C4-2B (cell line): ENCODE results near the gene UACA.

Experiments used
- H3K27ac ChIP-seq: fragments of 450-650 bp; 2 replicates; pipeline ENCODE4 v1.5.1; 2017
- CTCF ChIP-seq: fragments of 450-650 bp; conservative IDR thresholded peaks from 2 replicates; pipeline ENCODE4 v1.5.1; 2017; ENCODE audit warnings: mild to moderate bottlenecking
- ZFX ChIP-seq: fragments of 450-650 bp; IDR thresholded peaks from 2 replicates; pipeline ENCODE4 v1.6.1; 2017

UACA gene

DNA sequence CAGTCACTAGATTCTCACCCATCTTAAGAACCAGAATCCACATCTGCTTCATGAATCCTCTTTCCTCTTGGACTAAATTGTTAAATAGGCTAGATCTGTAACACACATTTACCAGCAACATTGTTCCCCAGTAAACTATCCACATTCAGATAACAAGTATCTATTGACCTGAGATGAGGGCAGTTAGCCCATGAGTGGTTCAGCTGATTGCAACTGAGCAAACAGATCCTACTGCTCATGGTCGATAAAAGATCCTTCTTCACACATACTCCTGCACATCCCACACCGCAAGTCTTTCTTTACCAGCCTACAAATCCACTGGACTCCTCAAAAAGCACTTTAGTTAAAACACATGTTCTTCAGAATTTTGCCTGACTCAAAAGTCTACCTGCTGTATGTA lies 59.2 kb downstream of the UACA start:
- no peak for TF ChIP-seq CTCF
- TF ChIP-seq ZFX, result no peak
- H3K27ac ChIP-seq, result no peak overlapping the region

GRCh38 chr15:70703096-70703878 lies 60.1 kb downstream of the UACA start:
- no peak overlapping the region for H3K27ac ChIP-seq
- TF ChIP-seq ZFX, result no peak
- no peak for TF ChIP-seq CTCF

DNA sequence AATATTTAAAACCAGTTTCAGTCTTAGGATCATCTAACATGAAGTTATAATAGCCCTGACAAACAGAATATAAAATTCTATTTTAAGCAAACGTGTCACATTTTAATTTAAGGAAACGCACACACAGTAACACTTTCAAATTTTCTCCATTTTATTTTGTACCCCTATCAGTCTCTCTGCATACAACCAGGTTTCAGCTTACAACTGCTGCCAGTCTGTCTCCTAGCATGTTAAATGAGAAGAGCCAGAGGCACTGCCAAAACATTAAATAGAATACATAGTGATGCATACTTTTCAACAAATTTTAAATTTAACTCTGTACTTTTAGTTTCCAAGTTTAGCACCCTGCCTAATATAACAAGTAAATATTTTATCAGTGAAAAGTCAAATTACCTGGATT lies 60.8 kb downstream of the UACA start:
- no peak overlapping the region for H3K27ac ChIP-seq
- no peak for TF ChIP-seq CTCF
- TF ChIP-seq ZFX, result no peak

DNA sequence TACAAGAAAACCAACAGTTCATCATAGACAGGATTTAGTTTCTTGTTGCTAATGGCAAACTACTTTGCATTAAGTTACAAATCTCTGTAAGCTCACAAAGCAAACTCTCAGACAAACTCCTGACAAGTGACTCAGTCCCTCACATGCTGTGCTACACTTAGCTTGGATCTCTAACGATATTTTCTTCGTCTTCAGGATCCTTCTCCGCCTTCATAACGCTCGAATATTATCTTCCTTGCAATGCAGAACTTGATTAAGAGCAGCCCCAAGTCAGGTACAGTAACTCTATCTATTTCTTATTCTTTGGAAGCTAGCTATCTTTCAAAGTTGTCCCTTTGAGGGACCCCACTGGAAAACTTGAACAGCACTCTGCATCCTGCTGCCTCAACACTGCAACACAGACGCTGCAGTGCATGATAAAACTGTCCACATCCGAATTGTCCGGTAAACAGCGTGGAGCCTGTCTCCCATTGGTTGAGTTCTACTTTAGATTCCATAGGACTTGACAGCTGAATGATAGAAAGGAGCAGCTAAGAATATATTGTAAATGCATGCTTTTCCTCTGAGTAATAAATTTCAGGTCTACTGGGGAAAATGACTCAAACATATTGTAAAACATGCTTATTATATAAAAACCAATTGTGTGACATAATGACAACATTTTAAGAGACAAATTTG lies 61.3 kb downstream of the UACA start:
- no peak overlapping the region for H3K27ac ChIP-seq
- TF ChIP-seq ZFX, result no peak
- no peak for TF ChIP-seq CTCF

DNA sequence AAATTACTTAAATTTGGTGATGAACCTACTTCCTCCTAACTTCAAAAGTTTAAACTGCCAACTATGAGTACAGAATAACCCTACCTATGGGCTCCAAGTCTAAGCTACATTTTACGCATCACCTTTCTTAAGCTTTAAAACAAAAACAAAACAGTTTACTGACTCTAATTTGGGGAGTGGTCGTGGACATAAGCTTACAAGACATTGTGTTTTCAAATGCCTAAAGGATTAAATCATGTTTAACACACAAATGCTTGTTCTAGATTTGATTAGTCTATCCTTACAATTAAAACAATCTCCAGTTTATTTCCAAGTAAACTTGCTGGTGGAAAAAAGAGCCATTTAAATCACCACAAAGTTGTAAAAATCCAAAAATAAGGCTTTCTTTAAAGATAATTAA lies 62.2 kb downstream of the UACA start:
- no peak for TF ChIP-seq ZFX
- no peak for TF ChIP-seq CTCF
- H3K27ac ChIP-seq, result no peak overlapping the region

GRCh38 chr15:70699890-70700289 lies 63.5 kb downstream of the UACA start:
- no peak overlapping the region for H3K27ac ChIP-seq
- TF ChIP-seq ZFX (no peak), CTCF (no peak)

DNA sequence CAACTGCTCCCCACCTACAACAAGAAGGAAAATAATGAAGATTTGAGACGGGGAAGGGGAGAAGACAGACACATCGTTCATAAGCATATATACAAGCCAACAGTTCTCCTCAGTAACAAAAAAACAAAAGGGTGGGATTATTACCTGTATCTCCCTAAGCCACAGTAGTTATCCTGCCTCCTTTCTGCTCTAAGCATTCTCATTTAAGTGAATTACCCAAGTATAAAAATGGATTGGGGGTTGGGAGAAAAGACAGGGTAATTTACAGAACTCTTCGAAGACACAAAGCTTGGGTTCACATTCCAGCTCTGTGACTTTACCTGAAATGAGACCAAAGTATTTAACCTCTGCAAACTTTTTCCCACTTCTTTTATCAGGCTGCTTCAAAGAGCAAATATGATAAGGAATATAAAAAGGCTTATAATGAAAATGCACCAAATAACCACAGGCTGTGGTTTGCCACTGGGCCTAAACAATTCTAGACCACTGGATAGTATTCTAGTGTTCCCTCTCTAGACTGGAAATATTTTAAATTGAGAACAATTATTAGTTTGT lies 64.4 kb downstream of the UACA start:
- no peak overlapping the region for H3K27ac ChIP-seq
- no peak for TF ChIP-seq CTCF
- TF ChIP-seq ZFX, result no peak
